Neural progenitor cell (in vitro differentiated cells): ENCODE measurements around the gene RIC8B. TPM values are rescaled to one million over a fixed set of nuclear protein-coding genes. Genes with fewer than 3 reads are reported as not detected.

ENCODE experiments used
- DNase-seq: peaks from one replicate; pipeline ENCODE4 v3.0.0-alpha.2; 2016; ENCODE audit warnings: low spot score
- H2AFZ ChIP-seq: fragments of 200-600 bp; sonication (generic); replicated peaks from 2 replicates; pipeline ENCODE4 v1.6.1; 2016; ENCODE audit warnings: antibody characterized with exemption
- H3F3A ChIP-seq: fragments of 200-600 bp; sonication (generic); 2 replicates; pipeline ENCODE4 v1.6.1; 2016; ENCODE audit warnings: antibody characterized with exemption, low read depth
- H3K27ac ChIP-seq: fragments of 200-600 bp; sonication (generic); 2 replicates; pipeline ENCODE4 v1.5.1; 2016; ENCODE audit warnings: mild to moderate bottlenecking
- H3K27me3 ChIP-seq: fragments of 200-600 bp; sonication (generic); 2 replicates; pipeline ENCODE4 v1.6.1; 2016; ENCODE audit warnings: mild to moderate bottlenecking, moderate library complexity
- H3K36me3 ChIP-seq: fragments of 200-600 bp; sonication (generic); 2 replicates; pipeline ENCODE4 v1.5.1; 2016
- H3K4me1 ChIP-seq: fragments of 200-600 bp; sonication (generic); 2 replicates; pipeline ENCODE4 v1.6.1; 2016; ENCODE audit warnings: mixed run types
- H3K4me2 ChIP-seq: fragments of 200-600 bp; sonication (generic); 2 replicates; pipeline ENCODE4 v1.6.1; 2016
- H3K4me3 ChIP-seq: fragments of 200-600 bp; sonication (generic); 2 replicates; pipeline ENCODE4 v1.5.1; 2016
- H3K79me2 ChIP-seq: fragments of 200-600 bp; sonication (generic); 2 replicates; pipeline ENCODE4 v1.6.1; 2016; ENCODE audit warnings: low read depth
- H3K9ac ChIP-seq: fragments of 200-600 bp; sonication (generic); 2 replicates; pipeline ENCODE4 v1.6.1; 2016
- H3K9me3 ChIP-seq: fragments of 200-600 bp; sonication (generic); 2 replicates; pipeline ENCODE4 v1.5.1; 2016; ENCODE audit warnings: low read depth
- H4K20me1 ChIP-seq: fragments of 200-600 bp; sonication (generic); 2 replicates; pipeline ENCODE4 v1.6.1; 2016; ENCODE audit warnings: low read depth
- H3K27ac Mint-ChIP-seq: 3 replicates; pipeline ENCODE4 v1.8.0; 2021; ENCODE audit warnings: mixed read lengths
- H3K27me3 Mint-ChIP-seq: 2 replicates; pipeline ENCODE4 v1.8.0; 2022; ENCODE audit warnings: low read depth, mild to moderate bottlenecking, inconsistent platforms, moderate library complexity, mixed read lengths; ENCODE audit not compliant: insufficient read depth
- H3K36me3 Mint-ChIP-seq: 3 replicates; pipeline ENCODE4 v1.8.0; 2021; ENCODE audit warnings: mixed read lengths
- H3K4me1 Mint-ChIP-seq: 3 replicates; pipeline ENCODE4 v1.8.0; 2021; ENCODE audit warnings: mixed read lengths
- H3K4me3 Mint-ChIP-seq: 3 replicates; pipeline ENCODE4 v1.8.0; 2021; ENCODE audit warnings: mild to moderate bottlenecking, moderate library complexity, mixed read lengths
- H3K9me3 Mint-ChIP-seq: 3 replicates; pipeline ENCODE4 v1.8.0; 2020; ENCODE audit warnings: mixed read lengths
- EZH2 ChIP-seq: fragments of 200-600 bp; sonication (generic); IDR thresholded peaks from 2 replicates; pipeline ENCODE4 v1.6.1; 2017; ENCODE audit warnings: antibody characterized with exemption, mild to moderate bottlenecking, moderate library complexity
- EZH2phosphoT487 ChIP-seq: fragments of 200-600 bp; sonication (generic); IDR thresholded peaks from 2 replicates; pipeline ENCODE4 v1.6.1; 2017; ENCODE audit warnings: antibody characterized with exemption
- total RNA-seq: library from RNA; depleted of rRNA; stranded (reverse); fragments of >200 nt; gene quantifications from 2 replicates; pipeline ENCODE4 v1.2.3, GENCODE V29; 2015; ENCODE audit warnings: low replicate concordance
- TF ChIP-seq, protein P1 (sequence below): fragments of 200-600 bp; sonication (generic); IDR thresholded peaks from 2 replicates; pipeline ENCODE4 v1.5.1; 2017; ENCODE audit warnings: antibody characterized with exemption, mild to moderate bottlenecking

Gene RIC8B
- total RNA-seq, 1 donor from 2014 or later, result 33.2 TPM

DNA sequence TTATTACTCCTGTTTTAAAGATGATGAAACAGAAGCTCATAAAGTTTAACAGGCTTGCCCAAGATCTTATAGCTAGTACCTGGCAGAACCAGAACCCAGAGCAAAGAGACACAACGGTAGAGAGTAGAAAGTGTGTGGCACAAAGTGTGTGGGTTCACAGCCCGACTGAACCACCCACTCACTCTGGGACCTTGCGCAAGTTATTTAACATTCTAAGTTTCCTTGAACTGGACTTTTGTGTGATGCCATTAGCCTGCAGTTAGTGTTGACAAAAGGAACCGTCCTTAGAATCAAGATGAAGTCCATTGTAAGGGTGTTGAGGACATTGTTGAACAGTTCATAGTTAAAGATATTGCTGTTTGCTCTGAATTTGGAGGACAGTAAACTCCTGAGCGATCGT, 29.9 kb upstream of the RIC8B start:
- Histone ChIP-seq H3K4me2 (peak overlapping the region; percentile 70), H3K4me3 (no peak overlapping the region), H3K36me3 (no peaks in the 10 kb centered on the region), H3K79me2 (no peaks in the 10 kb centered on the region), H3K4me1 (peaks cover 63% of the 10 kb centered on the region), H4K20me1 (no peaks in the 10 kb centered on the region), H3K27ac (no peak overlapping the region), H3K9me3 (no peaks in the 10 kb centered on the region), H3K9ac (no peak overlapping the region), H3F3A (peaks cover 40% of the 10 kb centered on the region), H3K27me3 (no peaks in the 10 kb centered on the region), H2AFZ (no peak overlapping the region)
- Mint-ChIP-seq H3K27me3 (peaks cover 4% of the 10 kb centered on the region), H3K4me3 (no peak overlapping the region), H3K4me1 (peaks cover 52% of the 10 kb centered on the region), H3K27ac (no peak overlapping the region), H3K36me3 (peaks cover 51% of the 10 kb centered on the region), H3K9me3 (no peaks in the 10 kb centered on the region)
- no peak for DNase-seq
- TF ChIP-seq, protein P1, sequence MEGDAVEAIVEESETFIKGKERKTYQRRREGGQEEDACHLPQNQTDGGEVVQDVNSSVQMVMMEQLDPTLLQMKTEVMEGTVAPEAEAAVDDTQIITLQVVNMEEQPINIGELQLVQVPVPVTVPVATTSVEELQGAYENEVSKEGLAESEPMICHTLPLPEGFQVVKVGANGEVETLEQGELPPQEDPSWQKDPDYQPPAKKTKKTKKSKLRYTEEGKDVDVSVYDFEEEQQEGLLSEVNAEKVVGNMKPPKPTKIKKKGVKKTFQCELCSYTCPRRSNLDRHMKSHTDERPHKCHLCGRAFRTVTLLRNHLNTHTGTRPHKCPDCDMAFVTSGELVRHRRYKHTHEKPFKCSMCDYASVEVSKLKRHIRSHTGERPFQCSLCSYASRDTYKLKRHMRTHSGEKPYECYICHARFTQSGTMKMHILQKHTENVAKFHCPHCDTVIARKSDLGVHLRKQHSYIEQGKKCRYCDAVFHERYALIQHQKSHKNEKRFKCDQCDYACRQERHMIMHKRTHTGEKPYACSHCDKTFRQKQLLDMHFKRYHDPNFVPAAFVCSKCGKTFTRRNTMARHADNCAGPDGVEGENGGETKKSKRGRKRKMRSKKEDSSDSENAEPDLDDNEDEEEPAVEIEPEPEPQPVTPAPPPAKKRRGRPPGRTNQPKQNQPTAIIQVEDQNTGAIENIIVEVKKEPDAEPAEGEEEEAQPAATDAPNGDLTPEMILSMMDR, result no peak
- no peak for TF ChIP-seq EZH2phosphoT487
- TF ChIP-seq EZH2, result no peak

DNA sequence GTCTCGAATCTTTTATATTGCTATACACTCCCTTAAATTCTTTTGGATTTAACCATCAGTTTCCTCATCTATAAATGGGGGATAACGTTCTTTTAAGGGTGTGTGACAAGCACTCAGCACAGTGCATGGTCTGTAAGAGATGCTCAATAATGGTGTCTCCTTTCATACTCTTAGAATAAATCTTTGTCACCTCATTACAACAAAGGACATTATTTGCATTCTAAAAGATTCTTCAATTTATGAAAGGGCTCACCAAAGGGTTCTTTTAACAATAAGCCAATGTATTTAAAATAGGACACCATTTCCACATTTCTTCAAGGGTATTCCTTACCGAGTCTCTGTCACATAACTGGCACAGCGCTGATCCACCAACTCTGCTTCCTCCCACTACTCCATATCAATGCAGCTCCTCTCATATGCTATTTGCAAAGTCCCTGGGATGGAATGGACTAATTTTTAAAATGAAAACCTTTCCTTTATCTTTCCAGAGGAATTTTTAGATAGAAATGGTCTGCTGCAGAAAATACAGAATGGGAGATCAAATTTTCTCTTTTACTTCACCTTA, 29.2 kb upstream of the RIC8B start:
- no peak overlapping the region for H3K9ac ChIP-seq

DNA sequence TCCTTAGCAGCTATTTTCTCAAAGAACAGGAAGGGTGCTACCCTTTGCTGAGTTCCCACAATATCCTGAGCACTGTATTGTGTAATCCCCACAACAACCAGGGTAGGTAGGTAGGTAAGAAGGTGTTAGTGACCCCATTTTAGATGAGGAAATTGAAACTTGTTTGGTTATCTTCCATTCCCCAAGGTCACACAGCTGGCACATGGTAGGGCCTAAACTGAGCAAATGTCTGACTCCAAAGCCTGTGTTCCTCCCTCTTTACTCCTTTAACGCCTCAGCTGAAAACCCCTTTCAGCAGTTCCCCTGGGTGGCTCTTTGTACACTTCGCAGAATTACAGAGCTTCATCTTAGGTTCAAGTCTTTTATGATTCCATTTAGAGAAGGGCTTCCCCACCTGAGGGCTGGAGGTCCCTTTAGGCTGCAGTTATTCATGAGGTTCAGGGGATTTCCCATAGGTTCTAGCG, 26.5 kb upstream of the RIC8B start:
- Histone ChIP-seq H3K4me3 (no peak overlapping the region), H3K4me1 (peaks cover 38% of the 10 kb centered on the region), H3K9ac (no peak overlapping the region), H4K20me1 (no peaks in the 10 kb centered on the region), H3K36me3 (no peaks in the 10 kb centered on the region), H3F3A (peaks cover 28% of the 10 kb centered on the region), H3K9me3 (no peaks in the 10 kb centered on the region), H3K27ac (no peak overlapping the region), H3K27me3 (no peaks in the 10 kb centered on the region), H3K4me2 (no peak overlapping the region), H2AFZ (no peak overlapping the region), H3K79me2 (no peaks in the 10 kb centered on the region)
- H3K36me3 Mint-ChIP-seq, result peaks cover 53% of the 10 kb centered on the region
- no peak for TF ChIP-seq EZH2phosphoT487
- TF ChIP-seq, protein P1, result no peak
- H3K4me1 Mint-ChIP-seq, result peaks cover 33% of the 10 kb centered on the region
- H3K9me3 Mint-ChIP-seq, result peaks cover 4% of the 10 kb centered on the region
- no peak for DNase-seq
- no peak overlapping the region for H3K4me3 Mint-ChIP-seq
- peaks cover 5% of the 10 kb centered on the region for H3K27me3 Mint-ChIP-seq
- H3K27ac Mint-ChIP-seq, result peak overlapping the region; percentile 22

More for the DNA sequence above, 29.2 kb upstream of the RIC8B start:
- DNase-seq, result no peak
- no peaks in the 10 kb centered on the region for H3K36me3 ChIP-seq
- no peak for TF ChIP-seq EZH2
- TF ChIP-seq, protein P1, result no peak
- no peak for TF ChIP-seq EZH2phosphoT487
- Mint-ChIP-seq H3K27me3 (peaks cover 4% of the 10 kb centered on the region), H3K36me3 (peaks cover 51% of the 10 kb centered on the region), H3K27ac (no peak overlapping the region), H3K9me3 (peaks cover under 1% of the 10 kb centered on the region), H3K4me1 (peaks cover 51% of the 10 kb centered on the region), H3K4me3 (no peak overlapping the region)
- no peak overlapping the region for H3K4me3 ChIP-seq
- no peaks in the 10 kb centered on the region for H3K27me3 ChIP-seq
- peaks cover 58% of the 10 kb centered on the region for H3K4me1 ChIP-seq
- no peaks in the 10 kb centered on the region for H3K79me2 ChIP-seq
- no peak overlapping the region for H3K4me2 ChIP-seq
- no peaks in the 10 kb centered on the region for H3K9me3 ChIP-seq
- peaks cover 40% of the 10 kb centered on the region for H3F3A ChIP-seq
- no peak overlapping the region for H2AFZ ChIP-seq
- H3K27ac ChIP-seq, result no peak overlapping the region
- no peaks in the 10 kb centered on the region for H4K20me1 ChIP-seq
